GM18508 (cell line): ENCODE data around the gene TESMIN.

Experiments
- ATAC-seq: cut with Tn5 transposase; IDR thresholded peaks from one replicate; pipeline ENCODE4 v1.9.1; 2021; ENCODE audit warnings: moderate number of reproducible peaks; ENCODE audit not compliant: insufficient read depth, unreplicated experiment

TESMIN gene

GRCh38 chr11:68686486-68686885 lies 64.8 kb downstream of the TESMIN start:
- no peak for ATAC-seq

GRCh38 chr11:68685656-68686380 lies 65.5 kb downstream of the TESMIN start:
- no peak for ATAC-seq

GRCh38 chr11:68684385-68685356 lies 66.6 kb downstream of the TESMIN start, which contains the start of gene GAL:
TSS of gene GAL (plus strand) at chr11:68684544. CDS start at chr11:68684924, 380 bp downstream.
- no peak for ATAC-seq

DNA sequence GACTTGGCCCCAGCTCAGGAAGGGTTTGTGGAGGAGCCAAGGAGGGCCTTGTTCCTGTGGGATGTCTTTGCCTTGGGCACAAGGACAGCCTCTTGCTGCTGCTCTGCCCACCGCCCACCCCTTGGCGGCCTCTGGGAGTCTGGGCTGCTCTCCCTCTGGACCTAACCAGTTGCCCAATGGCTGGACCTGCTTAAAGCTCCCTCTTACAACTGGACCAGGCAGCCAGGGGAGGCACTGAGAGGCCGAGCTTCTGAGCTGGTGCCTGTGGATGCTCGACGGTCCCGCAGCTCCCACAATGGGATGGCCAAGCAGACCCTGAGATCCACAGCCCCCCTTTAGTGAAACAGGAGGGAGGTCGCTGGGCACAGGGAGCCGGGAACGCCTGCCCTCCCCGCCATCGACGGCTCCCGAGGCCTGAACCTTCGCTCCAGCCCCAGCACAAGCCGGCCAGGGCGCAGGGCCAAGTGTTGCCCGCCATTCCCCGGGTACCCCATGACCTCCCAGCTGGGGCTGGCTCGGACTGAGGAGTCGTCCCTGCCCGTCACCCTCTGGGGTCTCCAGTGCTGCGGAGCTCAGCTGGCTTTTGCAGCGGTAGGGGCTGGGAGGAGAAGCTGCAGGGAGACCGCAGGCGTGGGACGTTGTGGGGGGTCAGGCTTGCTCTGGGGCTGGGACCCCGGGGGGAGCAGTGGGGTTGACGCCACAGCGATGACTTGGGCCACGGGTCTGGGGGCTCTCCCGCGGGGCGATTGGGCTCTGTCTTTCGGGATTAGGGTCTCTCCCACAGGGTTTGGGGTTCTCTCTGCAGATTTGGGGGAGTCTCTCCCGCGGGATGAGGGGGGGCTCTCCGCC lies 67.6 kb downstream of the TESMIN start:
- ATAC-seq = no peak

- no peak for ATAC-seq
Observed at GRCh38 chr11:68683121-68683520, 68.2 kb downstream of the TESMIN start.

- no peak for ATAC-seq
Observed at GRCh38 chr11:68682531-68682961, 68.8 kb downstream of the TESMIN start.

DNA sequence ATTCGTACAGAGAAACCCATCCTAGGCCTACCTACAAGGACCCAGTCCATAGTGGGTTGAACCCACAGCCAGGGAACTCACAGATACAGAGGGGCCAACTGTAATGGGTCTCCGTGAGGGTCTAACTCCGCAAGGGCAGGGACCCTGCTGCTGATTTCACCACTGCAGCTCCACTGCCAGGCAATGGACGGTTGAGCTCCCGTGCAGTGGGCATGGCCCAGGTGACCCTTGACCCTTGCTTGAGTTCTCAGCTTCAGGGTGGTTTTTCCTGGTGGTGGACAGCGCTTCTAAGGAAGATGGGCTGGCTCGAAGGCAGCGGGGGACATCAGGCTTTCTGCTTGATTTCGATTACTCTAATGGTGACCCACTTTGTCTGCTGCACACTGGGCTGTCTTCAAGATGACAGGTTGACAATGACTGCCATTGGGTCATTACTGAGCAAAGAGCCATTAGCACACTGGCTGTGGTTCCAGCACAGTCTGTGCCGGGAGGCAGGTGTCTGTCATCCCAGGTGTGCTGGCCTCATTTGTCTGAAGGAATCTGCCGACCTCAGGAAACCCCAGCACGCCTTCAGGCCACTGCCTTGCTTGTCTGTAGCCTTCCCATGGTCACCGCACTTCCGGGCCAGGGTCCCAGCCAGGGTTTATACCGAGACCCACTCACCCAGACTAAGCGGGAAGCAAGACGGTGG lies 70.6 kb downstream of the TESMIN start:
- ATAC-seq = no peak

GRCh38 chr11:68678031-68678441 lies 73.3 kb downstream of the TESMIN start:
- no peak for ATAC-seq

GRCh38 chr11:68677432-68677831 lies 73.9 kb downstream of the TESMIN start:
- no peak for ATAC-seq

- ATAC-seq = no peak
Observed at GRCh38 chr11:68674461-68674860, 76.9 kb downstream of the TESMIN start.

- ATAC-seq = no peak
Observed at GRCh38 chr11:68673991-68674390, 77.3 kb downstream of the TESMIN start.

- ATAC-seq = no peak
Observed at GRCh38 chr11:68673306-68673945, 77.9 kb downstream of the TESMIN start.

DNA sequence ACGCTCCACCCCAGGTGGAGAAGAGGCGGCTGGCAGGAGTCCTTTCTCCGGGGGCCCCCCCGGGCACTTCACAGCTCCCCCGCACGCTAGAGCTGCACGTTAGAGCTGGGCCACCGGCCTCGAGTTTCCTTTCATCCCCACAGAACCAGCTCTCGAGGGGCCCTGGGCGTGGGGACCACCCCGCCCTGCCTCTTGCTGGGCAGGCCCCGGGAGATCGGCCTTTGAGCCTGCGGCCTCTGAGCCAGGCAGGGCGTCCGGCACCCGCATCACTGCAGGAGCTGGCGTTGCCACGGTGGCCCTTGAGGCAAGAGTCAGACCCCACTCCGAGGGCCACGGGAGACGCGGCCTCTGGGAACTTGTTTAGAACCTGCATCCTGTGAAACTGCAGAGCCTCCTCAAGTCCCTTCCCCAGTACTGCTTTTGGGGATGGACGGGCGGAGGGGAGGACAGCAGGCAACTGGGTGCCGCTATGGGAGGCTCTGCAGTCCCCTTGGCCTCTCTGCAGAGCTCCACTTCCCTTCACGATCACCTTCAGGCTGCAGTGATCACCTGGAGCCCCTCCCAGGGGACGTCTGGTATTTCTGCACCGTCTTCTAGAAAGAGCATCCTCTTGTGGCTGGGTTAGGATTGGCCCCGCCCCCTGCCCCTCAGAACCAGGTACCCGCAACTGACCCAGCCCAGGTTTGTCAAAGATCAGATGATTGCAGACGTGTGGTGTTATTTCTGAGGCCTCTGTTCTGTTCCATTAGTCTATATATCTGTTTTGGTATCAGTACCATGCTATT lies 80.9 kb downstream of the TESMIN start:
- no peak for ATAC-seq

- ATAC-seq = no peak
Observed at GRCh38 chr11:68669301-68670090, 81.8 kb downstream of the TESMIN start.

DNA sequence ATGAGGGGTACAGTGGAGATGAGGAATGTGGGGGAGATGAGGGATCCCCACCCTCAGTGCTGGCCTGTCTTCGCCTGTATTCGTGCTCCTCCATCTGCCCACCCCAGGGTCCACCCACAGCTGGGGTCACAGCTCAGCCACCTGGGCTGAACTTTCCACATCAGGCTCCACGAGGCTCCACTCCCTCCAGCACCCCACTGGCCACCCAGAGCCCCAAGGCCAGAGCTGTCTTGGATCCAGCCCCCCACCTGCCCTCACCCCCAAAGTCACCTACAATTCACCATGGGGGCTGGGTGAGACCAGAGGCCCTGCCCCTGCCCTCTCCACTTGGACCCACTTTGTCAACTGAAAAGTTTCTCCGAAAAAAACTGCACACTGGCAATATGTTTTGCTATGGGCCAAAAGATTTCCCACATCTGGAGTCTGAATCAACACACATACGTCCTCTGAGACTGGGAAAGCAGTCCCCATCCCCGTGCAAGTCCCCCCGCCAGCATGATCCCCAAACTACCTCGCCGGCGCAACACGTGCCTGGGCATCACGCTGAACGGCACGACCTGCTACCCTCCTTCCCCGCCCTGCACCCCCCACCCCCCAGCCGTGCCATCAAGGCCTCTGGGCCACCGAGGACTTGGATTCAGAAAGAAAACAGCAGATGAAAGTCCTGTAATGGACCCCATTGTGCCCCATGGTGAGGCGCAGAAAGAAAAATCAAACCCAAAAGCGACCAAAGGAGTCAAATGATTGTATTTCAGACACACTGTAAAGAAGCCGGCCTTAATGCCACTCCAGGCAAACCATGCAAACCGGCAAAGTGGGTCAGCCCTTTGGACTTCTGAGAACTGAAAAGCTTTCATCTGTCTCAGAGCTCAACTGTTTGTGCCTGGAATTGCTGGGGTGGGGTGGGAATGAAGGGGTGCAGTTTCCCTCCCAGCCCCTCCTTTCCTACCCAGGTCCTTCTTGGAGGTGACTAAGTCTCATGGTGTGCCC lies 83.5 kb downstream of the TESMIN start:
- ATAC-seq = no peak

- no peak for ATAC-seq
Observed at GRCh38 chr11:68666849-68667248, 84.5 kb downstream of the TESMIN start.

DNA sequence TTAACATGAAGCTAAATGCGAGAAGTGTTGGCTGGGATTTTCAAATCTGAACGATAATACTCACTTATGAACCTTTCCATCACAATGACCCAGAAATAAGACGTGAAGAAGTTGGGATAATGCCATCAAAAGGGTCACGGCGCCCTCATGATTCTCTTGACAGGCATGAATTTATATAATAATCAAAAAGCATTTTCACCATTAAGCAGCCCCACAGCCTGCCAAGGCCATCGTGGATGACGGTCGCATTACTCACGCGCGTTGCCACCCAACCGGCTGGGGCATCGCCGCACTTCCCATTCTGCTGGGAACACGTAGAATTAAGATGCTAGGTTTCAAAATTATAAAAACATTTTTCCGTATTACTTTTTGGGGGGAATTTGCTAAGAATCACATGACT lies 85.9 kb downstream of the TESMIN start:
- ATAC-seq = no peak
